CD4-positive, alpha-beta T cell treated with Interleukin-4 for 4 hours (primary cell): ENCODE data around the gene RNF43.
"Not testable (repeated sequence)": the region's sequence is repeated elsewhere in the genome, so short reads cannot be mapped to it uniquely, and the experiment has no call there.

Source experiments
- DNase-seq: peaks from one replicate; pipeline ENCODE4 v3.0.0-alpha.2; 2020

Gene RNF43

GRCh38 chr17:58403311-58403710 is 14.0 kb downstream of the RNF43 start:
- DNase-seq: no peak

- DNase-seq: no peak
These were observed 14.7 kb downstream of the RNF43 start for GRCh38 chr17:58402679-58403078.

- DNase-seq: no peak
These were observed 15.3 kb downstream of the RNF43 start for GRCh38 chr17:58402047-58402446.

GRCh38 chr17:58401287-58401686 is 16.0 kb downstream of the RNF43 start:
- no peak for DNase-seq

GRCh38 chr17:58400826-58401225 is 16.5 kb downstream of the RNF43 start:
- DNase-seq: no peak

GRCh38 chr17:58399974-58400373 is 17.4 kb downstream of the RNF43 start:
- DNase-seq: no peak

GRCh38 chr17:58398574-58399266 is 18.6 kb downstream of the RNF43 start:
- no peak for DNase-seq

GRCh38 chr17:58397421-58397820 is 19.9 kb downstream of the RNF43 start:
- not testable (repeated sequence) for DNase-seq

- no peak for DNase-seq
These were observed 21.2 kb downstream of the RNF43 start for GRCh38 chr17:58396173-58396572.

GRCh38 chr17:58394534-58395223 is 22.7 kb downstream of the RNF43 start:
- DNase-seq: no peak

GRCh38 chr17:58391302-58391984 is 25.9 kb downstream of the RNF43 start:
- no peak for DNase-seq

GRCh38 chr17:58390884-58391283 is 26.4 kb downstream of the RNF43 start:
- no peak for DNase-seq

GRCh38 chr17:58388302-58389190 is 28.8 kb downstream of the RNF43 start:
- DNase-seq: no peak

GRCh38 chr17:58387834-58388233 is 29.5 kb downstream of the RNF43 start:
- DNase-seq: peak; percentile 13

GRCh38 chr17:58386708-58387107 is 30.6 kb downstream of the RNF43 start:
- DNase-seq: no peak

- DNase-seq: no peak
These were observed 31.9 kb downstream of the RNF43 start for GRCh38 chr17:58385359-58385899.

- DNase-seq: no peak
These were observed 32.4 kb downstream of the RNF43 start for GRCh38 chr17:58384897-58385296.

- DNase-seq: no peak
These were observed 33.4 kb downstream of the RNF43 start for GRCh38 chr17:58383892-58384462.

GRCh38 chr17:58382872-58383242 is 34.5 kb downstream of the RNF43 start:
- DNase-seq: no peak

- DNase-seq: no peak
These were observed 35.0 kb downstream of the RNF43 start for GRCh38 chr17:58382108-58382871.
